Left cardiac atrium (tissue), 4 donors: ENCODE data around the gene SIDT2. TPM values are rescaled to one million over a fixed set of nuclear protein-coding genes. Genes with fewer than 3 reads are reported as not detected.

Experiments
- ATAC-seq, 2 donors: fragments of 200-7000 bp; cut with Tn5 transposase; one replicate each; pipeline ENCODE4 v1.9.1; 2020; ENCODE audit warnings: mild to moderate bottlenecking in 2 of 2, moderate library complexity in 2 of 2
- DNase-seq: peaks from one replicate; pipeline ENCODE4 v3.0.0-alpha.2; 2020
- intact Hi-C, 2 donors: fragments of 100-400 bp; cut with DNase I; formaldehyde crosslinking; loops; one replicate each; pipeline versions ENCODE4 v1.14.1 to v1.15.1; 2022 to 2023
- total RNA-seq, 2 donors: library from RNA; stranded (reverse); fragmentation: NEBNext Ultra II Directional; extraction: Animal tissue kit (Norgen Biotek cat#: 25700); gene quantifications; one replicate each; pipeline ENCODE4 v1.2.1, GENCODE V29; 2021
- donor health status: DM: no; HTN: yes; CAD: no.
- donor health status: DM: no; HTN: yes; CAD: no; lungs with severe emphysema.
- donor health status: DM: yes; HTN: yes; CAD: no.
- donor health status: Dilated cardiomyopathy.

SIDT2 gene
- total RNA-seq, 2 donors from 2014 or later = 40.8 to 48.5 TPM

DNA sequence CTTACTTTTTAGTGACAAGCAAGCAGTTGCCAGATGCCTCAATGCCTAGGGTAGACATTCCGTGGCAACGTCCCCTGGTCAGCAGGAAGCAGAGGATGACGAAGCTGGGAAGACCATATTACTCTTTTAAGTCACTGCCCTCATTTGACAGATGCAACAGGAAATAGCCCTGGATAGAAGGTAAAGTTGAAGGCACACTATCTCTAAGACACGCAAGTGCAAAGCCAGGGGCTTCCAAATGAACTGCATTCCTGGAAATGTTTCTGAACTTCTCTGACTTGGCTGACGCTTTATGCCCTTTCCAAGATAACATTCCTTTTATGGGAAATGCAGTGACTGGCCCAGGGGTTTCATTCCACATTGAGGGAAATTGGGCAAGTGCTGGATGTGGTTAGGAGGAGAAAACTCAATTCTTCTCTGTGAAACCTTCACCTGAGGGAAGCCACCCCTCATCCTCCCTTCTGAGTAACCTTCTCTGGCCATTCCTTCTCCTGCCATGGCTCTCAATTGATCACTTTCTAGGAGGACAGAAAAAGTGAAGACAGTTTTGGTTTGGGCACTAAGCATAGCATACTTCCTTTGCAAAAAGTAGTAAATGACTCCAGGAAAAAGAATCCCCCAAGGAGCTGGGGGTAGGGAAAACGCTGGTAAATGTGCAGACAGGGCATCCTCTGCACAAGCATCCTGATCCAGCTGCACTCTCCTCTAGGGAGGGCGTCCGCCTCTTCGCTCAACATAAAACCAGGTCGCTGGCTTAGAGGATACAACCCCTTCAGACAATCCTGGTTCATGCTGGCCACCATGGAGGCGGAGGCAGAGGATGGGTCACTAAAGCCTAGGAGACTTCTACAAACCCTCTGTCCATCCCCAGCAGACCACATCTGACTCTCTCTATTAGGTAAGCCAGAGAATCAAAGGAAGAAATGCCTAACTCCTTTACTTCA is 38.9 kb downstream of the SIDT2 start:
- DNase-seq = peak; percentile 69
- intact Hi-C loops = no loop called here
- peak; percentile 3 to 4 for ATAC-seq

DNA sequence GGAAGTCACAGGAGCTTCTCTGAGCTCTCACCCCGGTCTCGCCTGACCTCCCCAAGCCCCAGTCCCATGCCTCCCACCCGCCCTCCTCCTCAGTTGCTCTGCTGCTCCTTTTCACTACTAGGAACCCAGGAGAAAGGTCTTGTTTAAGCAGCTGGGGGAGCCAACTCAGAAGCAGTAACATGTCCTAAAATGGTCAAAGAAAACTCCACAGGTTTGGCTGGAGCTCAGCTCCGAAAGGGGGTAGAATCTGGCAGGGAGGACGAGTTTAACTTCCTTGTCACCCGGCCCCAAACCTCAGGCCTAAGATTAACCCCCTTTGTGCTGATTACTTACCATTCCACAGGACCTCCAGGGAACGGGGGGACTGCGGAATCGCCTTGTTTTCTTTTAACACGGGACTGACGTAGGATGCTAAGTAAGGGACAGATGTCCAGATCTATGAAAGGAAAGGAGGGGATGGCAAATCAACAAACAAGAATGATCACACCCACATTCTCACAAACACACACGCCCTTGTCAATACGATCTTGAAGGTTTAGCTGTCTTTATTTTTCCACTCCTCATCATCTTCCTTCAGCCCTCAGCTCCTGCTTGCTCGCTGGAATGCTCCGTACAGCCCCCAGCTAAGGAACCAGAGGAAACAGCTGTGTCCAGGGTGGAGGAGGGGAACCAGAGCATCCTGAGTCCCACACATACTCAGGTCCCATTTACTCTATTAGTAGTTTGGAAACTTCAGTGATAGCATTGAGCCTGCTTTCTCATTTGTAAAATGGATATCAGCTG is 39.8 kb downstream of the SIDT2 start:
- DNase-seq (peak; percentile 64), ATAC-seq (peak; percentile 4 to 18)
- intact Hi-C loops = no loop called here

DNA sequence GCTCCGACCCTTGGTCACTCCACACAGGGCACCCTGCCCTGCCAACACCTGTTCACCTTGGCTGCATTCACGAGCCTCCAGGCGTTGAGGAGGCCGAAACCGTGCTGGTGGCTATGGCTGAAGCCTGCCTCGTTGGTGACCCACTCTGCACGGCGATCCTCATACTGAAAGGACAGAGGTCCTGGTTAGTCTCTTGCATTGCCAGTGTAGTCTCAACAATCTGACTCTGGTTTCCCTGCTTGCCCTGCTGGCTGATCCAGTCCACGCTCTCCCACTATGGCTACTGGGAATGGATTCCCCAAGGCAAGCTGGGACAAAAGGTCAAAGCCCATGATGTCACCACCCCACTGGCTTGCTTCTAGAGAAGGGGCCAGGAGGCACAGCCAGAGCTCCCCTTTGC is 40.5 kb downstream of the SIDT2 start:
- ATAC-seq = no peak
- no peak for DNase-seq
- intact Hi-C loops = no loop called here

- ATAC-seq (no peak), DNase-seq (no peak)
- intact Hi-C loops = no loop called here
Observed at GRCh38 chr11:117219455-117219854, 40.9 kb downstream of the SIDT2 start.

- intact Hi-C loops = loop anchor here (5.0 to 10.0 kb wide), 4 partner anchors 43 to 435 kb away; partner anchors contain the start of genes SIDT2 (in 1 of the 2) and ZPR1 (in 1 of the 2)
- ATAC-seq (no peak), DNase-seq (no peak)
Observed at GRCh38 chr11:117219995-117220394, 41.5 kb downstream of the SIDT2 start.

DNA sequence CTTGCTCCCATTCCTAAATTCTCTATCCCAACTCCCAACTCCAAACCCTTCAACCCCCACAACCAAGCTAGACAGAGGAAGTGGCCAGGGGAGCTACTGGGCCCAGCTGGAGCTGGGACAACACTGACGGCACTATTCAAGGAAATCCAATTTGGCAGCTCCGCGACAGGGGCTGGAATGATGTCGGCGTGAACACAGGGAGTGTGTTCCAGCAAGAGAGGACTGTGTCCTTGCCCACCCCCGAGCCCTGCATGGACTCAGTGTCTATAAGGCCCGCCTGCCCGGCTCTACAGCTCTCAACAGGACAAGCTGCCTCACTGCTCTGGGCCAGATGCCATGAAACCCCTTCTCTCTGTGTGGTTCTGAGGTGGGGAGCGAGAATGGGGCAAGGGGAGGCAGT is 42.0 kb downstream of the SIDT2 start:
- intact Hi-C loops = loop anchor here (5.0 to 10.0 kb wide), 4 partner anchors 43 to 436 kb away; partner anchors contain the start of genes SIDT2 (in 1 of the 2) and ZPR1 (in 1 of the 2)
- peak; percentile 87 for DNase-seq
- ATAC-seq = peak; percentile 60 to 68

GRCh38 chr11:117220999-117221774 is 42.6 kb downstream of the SIDT2 start:
- DNase-seq (peak; percentile 69), ATAC-seq (peak; percentile 59 to 64)
- intact Hi-C loops = loop anchor here (5.0 to 10.0 kb wide), 4 partner anchors 44 to 436 kb away; partner anchors contain the start of genes SIDT2 (in 1 of the 2) and ZPR1 (in 1 of the 2)

DNA sequence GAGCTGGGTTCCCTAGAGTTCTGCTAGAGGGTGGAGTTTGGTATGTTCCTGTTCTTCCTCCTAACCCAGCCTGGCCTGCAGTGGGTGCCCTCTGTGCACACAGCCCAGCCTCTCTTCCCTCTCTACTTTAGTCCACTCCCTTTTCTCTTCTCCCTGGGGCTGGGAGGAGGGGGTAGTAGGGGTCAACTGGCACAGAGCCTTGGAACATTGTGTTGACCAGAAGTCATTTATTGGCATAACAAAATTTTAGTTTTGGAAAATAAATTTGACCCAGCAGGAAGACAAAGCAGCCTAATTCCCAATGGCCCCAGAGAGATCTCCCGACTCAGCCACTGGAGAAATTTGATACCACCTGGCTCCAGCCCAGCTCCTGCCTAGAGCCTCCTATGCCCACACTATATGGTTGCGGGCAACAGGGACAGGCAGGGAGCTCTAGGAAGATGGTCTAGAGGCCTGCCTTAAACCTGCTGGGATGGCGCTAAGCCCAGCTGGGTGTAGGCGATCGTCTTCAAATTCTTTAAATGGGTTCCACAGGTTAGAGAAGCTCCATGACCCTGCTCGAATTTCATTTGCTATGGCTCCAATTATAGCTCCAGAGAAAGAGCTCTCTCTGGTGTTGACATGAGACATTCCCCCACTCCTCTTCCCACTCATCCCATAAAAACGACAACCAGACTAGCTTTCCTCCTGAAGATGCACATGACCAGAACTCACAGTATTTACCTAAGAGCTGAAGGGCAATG is 43.4 kb downstream of the SIDT2 start:
- DNase-seq (peak; percentile 82), ATAC-seq (peak; percentile 23 to 57)
- intact Hi-C loops = loop anchor here (5.0 to 10.0 kb wide), 4 partner anchors 45 to 437 kb away; partner anchors contain the start of genes SIDT2 (in 1 of the 2) and ZPR1 (in 1 of the 2)

GRCh38 chr11:117222991-117223740 is 44.6 kb downstream of the SIDT2 start:
- DNase-seq (no peak), ATAC-seq (no peak)
- intact Hi-C loops = loop anchor here (5.0 to 10.0 kb wide), 4 partner anchors 46 to 438 kb away; partner anchors contain the start of genes SIDT2 (in 1 of the 2) and ZPR1 (in 1 of the 2)

- intact Hi-C loops = loop anchor here (5.0 to 10.0 kb wide), 4 partner anchors 47 to 439 kb away; partner anchors contain the start of genes SIDT2 (in 1 of the 2) and ZPR1 (in 1 of the 2)
- ATAC-seq (no peak), DNase-seq (peak; percentile 42)
Observed at GRCh38 chr11:117223741-117224689, 45.5 kb downstream of the SIDT2 start.

- no peak for ATAC-seq
- intact Hi-C loops = loop anchor here (5.0 to 10.0 kb wide), 4 partner anchors 351 to 441 kb away; partner anchors contain the start of genes APOA5 (in 1 of the 2) and ZPR1 (in 1 of the 2)
- no peak for DNase-seq
Observed at GRCh38 chr11:117225553-117226170, 47.1 kb downstream of the SIDT2 start.

- intact Hi-C loops = loop anchor here (5.0 to 10.0 kb wide), 4 partner anchors 352 to 442 kb away; partner anchors contain the start of genes APOA5 (in 1 of the 2) and ZPR1 (in 1 of the 2)
- peak; percentile 68 to 70 for ATAC-seq
- peak; percentile 46 for DNase-seq
Observed at GRCh38 chr11:117226388-117227385, 48.1 kb downstream of the SIDT2 start.

DNA sequence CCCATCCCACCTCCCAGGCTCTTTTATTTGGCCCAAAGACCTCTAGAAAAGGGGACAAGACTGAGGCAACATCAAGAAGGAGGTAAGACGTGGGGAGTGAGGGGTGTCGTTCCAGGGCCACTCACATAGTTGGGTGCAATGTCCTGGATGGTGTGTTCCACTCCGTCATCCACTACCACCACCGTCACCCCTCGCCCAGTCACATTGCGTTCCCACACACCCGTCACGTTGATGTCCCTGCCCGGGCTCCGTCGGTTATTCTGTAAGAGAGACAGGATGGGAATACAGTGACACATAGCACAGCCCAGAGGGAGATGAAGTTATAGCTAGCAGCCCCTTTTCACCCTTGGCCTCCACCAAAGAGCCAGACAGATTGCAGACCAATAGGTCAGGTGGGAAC is 49.5 kb downstream of the SIDT2 start:
- intact Hi-C loops = loop anchor here (5.0 to 10.0 kb wide), 4 partner anchors 353 to 443 kb away; partner anchors contain the start of genes APOA5 (in 1 of the 2) and ZPR1 (in 1 of the 2)
- no peak for DNase-seq
- ATAC-seq = no peak

DNA sequence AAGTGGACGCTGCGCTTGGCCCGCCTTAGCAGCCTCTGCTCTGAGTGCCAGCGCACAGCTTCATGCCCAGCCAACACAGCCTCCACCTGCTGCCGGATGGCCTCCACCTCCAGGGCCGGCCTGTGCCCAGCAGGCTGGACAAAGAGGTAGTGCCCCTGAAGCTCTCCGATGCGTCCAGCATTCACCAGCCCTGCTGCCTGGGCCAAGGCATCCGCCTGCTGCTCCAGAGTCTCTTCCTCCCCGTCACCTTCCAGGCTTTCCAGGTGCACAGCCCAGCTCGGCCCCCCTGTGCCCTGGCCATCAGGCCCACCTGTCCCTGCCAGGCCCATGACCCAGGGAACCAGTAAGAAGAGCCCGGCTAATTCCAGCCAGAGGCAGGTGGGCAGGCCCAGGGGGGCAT is 50.9 kb downstream of the SIDT2 start:
- ATAC-seq (no peak), DNase-seq (no peak)
- intact Hi-C loops = loop anchor here (5.0 to 10.0 kb wide), 4 partner anchors 355 to 445 kb away; partner anchors contain the start of genes APOA5 (in 1 of the 2) and ZPR1 (in 1 of the 2)
